ENCODE measurements around the gene CLEC2D. TPM values are rescaled to one million over a fixed set of nuclear protein-coding genes. Genes with fewer than 3 reads are reported as not detected.
"Not testable (repeated sequence)": the region's sequence is repeated elsewhere in the genome, so short reads cannot be mapped to it uniquely, and the experiment has no call there.

CLEC2D gene
- total and polyA plus RNA-seq, 9 donors: 3.9 to 11.4 (median 6.1) TPM

DNA sequence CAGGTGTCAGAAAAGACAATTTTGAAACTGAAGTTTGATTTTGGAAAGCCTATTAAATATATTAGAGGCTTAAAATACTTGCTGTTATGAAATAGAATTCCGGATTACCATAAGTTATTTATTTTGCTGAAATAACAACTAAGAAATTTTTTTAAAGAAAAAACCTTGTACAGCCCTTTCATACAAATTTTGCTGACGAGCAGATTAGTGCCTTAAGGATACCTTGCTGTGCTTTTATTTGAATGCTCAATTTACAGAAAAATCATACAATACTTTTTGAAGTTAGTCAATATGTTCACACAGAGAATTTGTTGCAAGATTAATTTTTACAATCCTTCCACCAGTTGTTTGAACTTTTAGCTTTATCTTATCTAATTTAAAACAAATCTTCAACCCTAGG lies 29.5 kb upstream of the CLEC2D start:
- Histone ChIP-seq H3K9me3 (replicated peaks; ENCODE audit: control insufficient read depth, low read depth, low read length) (no peaks in the 10 kb centered on the region), H3K27ac (ENCODE audit: low read length) (no peak overlapping the region), H3K36me3 (ENCODE audit: control insufficient read depth, insufficient read depth, low read length) (no peaks in the 10 kb centered on the region), H3K4me1 (ENCODE audit: control insufficient read depth, insufficient read depth, low read length) (no peaks in the 10 kb centered on the region), H3K27me3 (ENCODE audit: control insufficient read depth, insufficient read depth, low read length) (no peaks in the 10 kb centered on the region), H3K4me3 (ENCODE audit: low read length) (no peak overlapping the region)
- DNase-seq: no peak
- no CpG with 5 or more reads among the region's 2 CpGs for WGBS (ENCODE audit: insufficient coverage)

DNA sequence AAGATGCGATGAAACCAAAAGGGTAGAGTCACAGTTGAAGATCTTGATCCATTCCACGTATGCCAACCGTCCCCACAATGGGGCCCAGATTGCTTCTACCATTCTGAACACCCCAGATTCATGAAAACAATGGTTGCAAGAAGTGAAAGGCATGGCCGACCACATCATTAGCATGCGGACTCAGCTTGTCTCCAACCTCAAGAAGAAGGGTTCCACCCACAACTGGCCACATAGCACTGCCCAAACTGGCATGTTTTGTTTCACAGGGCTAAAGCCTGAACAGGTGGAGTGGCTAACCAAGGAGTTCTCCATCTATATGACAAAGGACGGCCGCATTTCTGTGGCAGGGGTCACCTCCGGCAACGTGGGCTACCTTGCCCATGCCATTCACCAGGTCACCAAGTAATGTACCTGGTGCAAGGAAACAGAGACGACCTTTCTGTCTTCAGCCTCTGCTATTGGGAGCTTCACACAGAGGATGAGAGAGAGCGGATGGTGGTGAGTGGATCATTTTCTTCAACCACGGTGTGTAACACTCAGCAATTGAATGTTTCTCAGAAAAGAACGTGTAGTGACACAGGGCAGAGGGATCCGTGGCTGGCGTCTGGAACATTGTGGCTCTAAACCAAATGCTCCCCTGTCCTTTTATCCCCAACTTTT lies 26.8 kb upstream of the CLEC2D start:
- Histone ChIP-seq H3K36me3 (ENCODE audit: control insufficient read depth, insufficient read depth, low read length) (no peaks in the 10 kb centered on the region), H3K4me1 (ENCODE audit: control insufficient read depth, insufficient read depth, low read length) (peaks cover 9% of the 10 kb centered on the region), H3K4me3 (ENCODE audit: low read length) (no peak overlapping the region), H3K27ac (ENCODE audit: low read length) (no peak overlapping the region), H3K27me3 (ENCODE audit: control insufficient read depth, insufficient read depth, low read length) (no peaks in the 10 kb centered on the region), H3K9me3 (replicated peaks; ENCODE audit: control insufficient read depth, low read depth, low read length) (no peaks in the 10 kb centered on the region)
- 91% methylated on average over 7 of the region's 15 CpGs for WGBS (ENCODE audit: insufficient coverage)
- no peak for DNase-seq

DNA sequence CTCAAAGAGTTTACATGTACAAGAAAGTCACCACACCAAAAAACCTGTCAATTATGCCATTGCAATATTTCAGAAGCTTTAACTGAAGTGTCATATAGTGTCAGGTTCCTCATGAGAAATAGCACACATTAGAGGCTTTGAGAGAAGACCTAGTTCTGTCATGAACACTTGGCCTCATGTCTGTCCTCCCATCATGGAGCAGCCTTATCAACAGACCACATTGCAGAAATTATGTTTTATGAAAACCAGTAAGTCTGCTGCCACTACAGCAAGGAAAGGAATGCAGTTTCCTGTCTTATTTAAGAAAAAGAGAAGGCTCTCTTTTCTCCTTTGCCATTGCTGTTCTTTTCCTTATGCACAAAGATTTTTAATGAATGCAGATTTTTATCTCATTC lies 26.2 kb upstream of the CLEC2D start:
- Histone ChIP-seq H3K4me1 (ENCODE audit: control insufficient read depth, insufficient read depth, low read length) (peaks cover 9% of the 10 kb centered on the region), H3K4me3 (ENCODE audit: low read length) (no peak overlapping the region), H3K27ac (ENCODE audit: low read length) (no peak overlapping the region), H3K36me3 (ENCODE audit: control insufficient read depth, insufficient read depth, low read length) (no peaks in the 10 kb centered on the region), H3K27me3 (ENCODE audit: control insufficient read depth, insufficient read depth, low read length) (no peaks in the 10 kb centered on the region), H3K9me3 (replicated peaks; ENCODE audit: control insufficient read depth, low read depth, low read length) (no peaks in the 10 kb centered on the region)
- no peak for DNase-seq

DNA sequence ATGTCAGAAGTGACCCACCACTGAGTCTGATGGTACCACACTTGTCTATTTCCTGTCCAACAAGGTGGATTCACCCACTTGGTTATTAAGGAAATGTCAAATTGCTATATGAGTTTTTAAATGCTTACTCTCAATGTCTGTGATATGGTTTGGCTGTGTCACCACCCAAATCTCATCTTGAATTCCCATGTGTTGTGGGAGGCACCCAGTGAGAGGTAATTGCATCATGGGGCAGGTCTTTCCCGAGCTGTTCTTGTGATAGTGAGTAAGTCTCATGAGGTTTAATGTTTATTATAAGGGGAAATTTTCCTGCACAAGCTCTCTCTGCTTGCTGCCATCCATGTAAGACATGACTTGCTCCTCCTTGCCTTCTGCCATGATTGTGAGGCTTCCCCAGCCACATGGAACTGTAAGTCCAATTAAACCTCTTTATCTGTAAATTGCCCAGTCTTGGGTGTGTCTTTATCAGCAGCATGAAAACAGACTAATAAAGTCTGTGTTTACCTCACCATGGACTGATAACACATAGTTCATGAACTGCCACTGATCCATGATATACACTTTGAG lies 24.4 kb upstream of the CLEC2D start:
- not testable (repeated sequence) for H3K27ac ChIP-seq (ENCODE audit: low read length); H3K27me3 ChIP-seq (ENCODE audit: control insufficient read depth, insufficient read depth, low read length); H3K36me3 ChIP-seq (ENCODE audit: control insufficient read depth, insufficient read depth, low read length); DNase-seq; H3K4me3 ChIP-seq (ENCODE audit: low read length); H3K9me3 ChIP-seq (replicated peaks; ENCODE audit: control insufficient read depth, low read depth, low read length)
- peaks cover 13% of the 10 kb centered on the region for H3K4me1 ChIP-seq (ENCODE audit: control insufficient read depth, insufficient read depth, low read length)
- no CpG with 5 or more reads among the region's 1 CpG for WGBS (ENCODE audit: insufficient coverage)

DNA sequence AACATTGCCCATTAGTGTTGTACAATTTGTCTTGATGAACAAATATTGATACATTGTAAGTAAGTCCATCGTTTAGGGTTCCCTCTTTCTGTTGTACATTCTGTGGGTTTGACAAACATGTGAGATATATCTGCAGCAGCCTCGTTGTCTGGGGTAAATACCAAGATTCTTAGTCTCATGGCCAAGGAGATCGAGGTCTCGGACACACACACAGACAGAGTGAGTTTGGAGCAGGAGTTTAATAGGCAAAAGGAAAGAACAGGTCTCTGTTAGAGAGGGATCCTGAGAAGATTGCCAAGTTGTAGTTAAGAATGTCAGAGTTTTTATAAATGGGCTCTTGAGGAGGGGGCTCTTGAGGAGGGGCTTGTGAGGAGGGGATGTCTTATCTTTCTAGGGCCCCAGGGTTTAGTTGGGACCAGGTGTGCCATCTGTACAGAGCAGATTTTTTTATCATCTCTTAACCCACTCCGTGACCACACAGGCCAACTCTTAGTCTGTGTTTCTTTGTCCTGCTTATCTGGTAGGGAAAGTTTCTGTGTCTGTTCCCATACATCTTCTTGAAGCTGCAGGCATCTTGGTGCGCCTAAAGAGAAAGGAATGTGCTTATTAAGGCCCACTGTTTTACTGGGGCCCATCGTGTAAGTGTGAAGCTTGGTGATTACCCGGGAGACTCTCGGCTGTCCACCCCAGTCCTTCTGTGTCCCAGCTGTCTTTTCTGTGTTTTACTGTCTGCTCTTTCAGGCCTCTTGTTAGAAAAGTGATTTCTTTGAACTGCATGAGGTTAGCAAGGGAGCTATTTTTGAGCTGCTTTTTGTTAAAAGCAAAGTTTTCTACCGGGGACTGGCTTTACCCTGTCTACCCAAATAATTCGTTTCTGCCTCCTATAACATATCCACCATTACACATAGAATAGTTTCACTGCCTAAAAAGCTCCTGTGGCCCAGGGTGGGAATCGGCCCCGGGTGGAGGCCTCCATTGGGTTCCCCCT lies 22.4 kb upstream of the CLEC2D start:
- no peaks in the 10 kb centered on the region for H3K9me3 ChIP-seq (replicated peaks; ENCODE audit: control insufficient read depth, low read depth, low read length)
- 41% methylated on average over 7 of the region's 13 CpGs for WGBS (ENCODE audit: insufficient coverage)
- H3K4me1 ChIP-seq (ENCODE audit: control insufficient read depth, insufficient read depth, low read length): peaks cover 22% of the 10 kb centered on the region
- peak; percentile 19 for DNase-seq
- peak overlapping the region; percentile 98 for H3K27ac ChIP-seq (ENCODE audit: low read length)
- peak overlapping the region; percentile 68 for H3K4me3 ChIP-seq (ENCODE audit: low read length)
- H3K27me3 ChIP-seq (ENCODE audit: control insufficient read depth, insufficient read depth, low read length): no peaks in the 10 kb centered on the region
- H3K36me3 ChIP-seq (ENCODE audit: control insufficient read depth, insufficient read depth, low read length): peaks cover 3% of the 10 kb centered on the region

DNA sequence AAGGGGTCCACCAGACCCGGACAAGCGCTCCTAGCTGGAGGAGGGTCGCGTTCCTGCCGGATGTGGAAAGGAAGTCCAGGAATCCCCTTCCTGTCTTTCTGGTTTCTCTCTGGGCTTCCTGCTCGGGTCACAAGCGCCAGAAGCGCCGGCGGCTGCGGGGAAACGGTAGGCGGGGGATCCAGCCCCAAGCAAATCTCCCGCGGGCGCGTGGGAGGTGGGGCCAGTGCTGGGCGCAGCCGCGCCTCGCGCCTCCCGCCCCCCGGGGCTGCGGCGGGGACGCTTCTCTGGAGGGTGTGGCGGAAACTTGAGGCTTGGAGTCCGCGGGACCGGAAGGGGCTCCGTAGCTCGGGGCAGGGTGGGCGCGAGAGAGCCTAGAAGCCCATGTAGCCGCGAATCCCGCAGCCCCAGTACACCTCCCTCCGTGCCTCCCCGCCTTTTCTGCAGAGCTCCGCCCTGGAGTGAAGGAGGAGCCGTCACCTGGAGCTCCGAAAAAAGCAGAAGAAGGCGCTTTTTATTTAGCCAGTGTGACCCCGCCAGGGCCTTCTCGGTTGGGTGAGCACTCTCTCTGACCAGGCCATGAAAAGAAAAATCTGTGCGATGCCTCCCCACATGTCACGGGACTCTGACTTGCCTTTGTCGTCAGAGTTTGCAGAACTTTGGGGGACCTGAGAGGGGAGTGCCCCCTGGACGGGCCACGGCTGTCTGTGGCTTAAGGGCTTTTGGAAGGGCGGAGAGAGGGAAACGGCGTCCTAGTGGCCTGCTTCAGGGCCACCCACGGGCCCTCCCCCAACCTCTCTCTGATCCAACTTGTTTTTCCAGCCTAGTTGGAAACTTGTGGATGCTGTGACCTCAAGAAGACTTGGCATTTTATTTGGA lies 21.4 kb upstream of the CLEC2D start:
- peak overlapping the region; percentile 68 for H3K4me3 ChIP-seq (ENCODE audit: low read length)

DNA sequence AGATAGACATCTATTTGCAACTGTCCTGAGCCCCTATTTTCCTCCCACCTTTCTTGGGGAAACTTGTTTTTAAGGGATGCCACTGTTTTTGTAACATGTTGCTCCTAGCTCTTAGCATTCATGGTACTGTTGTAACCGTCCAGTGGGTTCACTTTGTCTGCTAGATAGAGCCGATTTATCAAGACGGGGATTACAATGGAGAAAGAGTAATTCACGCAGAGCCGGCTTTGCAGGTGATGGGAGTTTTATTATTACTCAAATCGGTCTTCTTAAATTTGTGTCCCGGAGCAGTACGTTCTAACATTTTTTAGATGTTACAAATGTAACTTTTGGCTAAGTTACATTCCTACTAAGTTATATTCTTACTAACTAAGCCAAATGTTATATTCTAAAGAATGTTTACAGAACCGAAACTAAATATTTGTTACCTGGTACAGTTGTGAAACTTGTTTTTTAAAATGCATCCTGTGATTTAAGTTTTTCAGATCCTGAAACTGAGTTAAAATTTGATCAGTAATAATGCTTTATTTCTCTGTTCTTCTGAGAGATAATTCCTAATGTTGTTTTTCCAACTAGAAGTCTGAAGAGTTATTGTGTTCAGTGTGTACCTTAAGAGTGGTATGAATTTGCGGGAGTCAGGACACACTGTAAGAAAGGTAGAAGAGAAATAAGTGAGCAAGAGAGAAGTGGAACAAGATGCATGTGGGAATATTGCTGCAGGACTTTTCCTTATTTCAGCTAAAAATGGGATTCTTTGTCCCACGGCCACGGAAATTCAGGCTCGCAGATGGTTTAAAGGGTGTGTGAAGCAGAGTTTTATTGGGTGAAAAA lies 20.6 kb upstream of the CLEC2D start:
- Histone ChIP-seq H3K9me3 (replicated peaks; ENCODE audit: control insufficient read depth, low read depth, low read length) (no peaks in the 10 kb centered on the region), H3K4me1 (ENCODE audit: control insufficient read depth, insufficient read depth, low read length) (peaks cover 22% of the 10 kb centered on the region), H3K4me3 (ENCODE audit: low read length) (peak overlapping the region; percentile 68), H3K27ac (ENCODE audit: low read length) (peak overlapping the region; percentile 98), H3K27me3 (ENCODE audit: control insufficient read depth, insufficient read depth, low read length) (no peaks in the 10 kb centered on the region), H3K36me3 (ENCODE audit: control insufficient read depth, insufficient read depth, low read length) (peaks cover 5% of the 10 kb centered on the region)
- 2% methylated on average over 7 of the region's 13 CpGs for WGBS (ENCODE audit: insufficient coverage)
- no peak for DNase-seq

More for the DNA sequence above, 21.4 kb upstream of the CLEC2D start:
- H3K4me1 ChIP-seq (ENCODE audit: control insufficient read depth, insufficient read depth, low read length): peaks cover 22% of the 10 kb centered on the region
- H3K36me3 ChIP-seq (ENCODE audit: control insufficient read depth, insufficient read depth, low read length): peaks cover 3% of the 10 kb centered on the region
- H3K27ac ChIP-seq (ENCODE audit: low read length): peak overlapping the region; percentile 98
- H3K9me3 ChIP-seq (replicated peaks; ENCODE audit: control insufficient read depth, low read depth, low read length): no peaks in the 10 kb centered on the region
- no peaks in the 10 kb centered on the region for H3K27me3 ChIP-seq (ENCODE audit: control insufficient read depth, insufficient read depth, low read length)
- WGBS (ENCODE audit: insufficient coverage): under 1% methylated on average over 41 of the region's 55 CpGs
- DNase-seq: peak; percentile 95

DNA sequence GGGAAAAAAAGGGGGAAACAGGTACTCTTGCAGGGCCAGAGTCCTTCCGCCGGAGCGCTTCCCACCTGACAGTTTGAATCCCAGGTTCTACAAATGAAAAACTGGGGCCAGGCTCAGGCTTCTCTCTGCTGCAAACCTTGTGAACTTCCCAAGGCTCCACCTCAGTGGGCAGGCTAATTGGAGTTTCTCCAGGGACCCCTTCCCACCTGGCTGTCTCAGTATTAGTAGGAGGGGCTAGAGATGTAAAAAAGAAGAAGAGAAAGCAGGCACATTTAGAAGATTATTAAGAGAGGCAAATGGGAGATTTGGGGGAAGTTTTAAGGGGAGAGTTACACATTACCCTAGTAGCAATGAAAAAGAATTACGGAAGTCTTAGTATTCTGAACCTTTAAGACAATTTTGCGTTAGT lies 20.0 kb upstream of the CLEC2D start:
- Histone ChIP-seq H3K27me3 (ENCODE audit: control insufficient read depth, insufficient read depth, low read length) (no peaks in the 10 kb centered on the region), H3K27ac (ENCODE audit: low read length) (peak overlapping the region; percentile 98), H3K4me1 (ENCODE audit: control insufficient read depth, insufficient read depth, low read length) (peaks cover 22% of the 10 kb centered on the region), H3K36me3 (ENCODE audit: control insufficient read depth, insufficient read depth, low read length) (peaks cover 9% of the 10 kb centered on the region), H3K4me3 (ENCODE audit: low read length) (peak overlapping the region; percentile 68), H3K9me3 (replicated peaks; ENCODE audit: control insufficient read depth, low read depth, low read length) (no peaks in the 10 kb centered on the region)
- WGBS (ENCODE audit: insufficient coverage): no CpG with 5 or more reads among the region's 5 CpGs
- peak; percentile 14 for DNase-seq

DNA sequence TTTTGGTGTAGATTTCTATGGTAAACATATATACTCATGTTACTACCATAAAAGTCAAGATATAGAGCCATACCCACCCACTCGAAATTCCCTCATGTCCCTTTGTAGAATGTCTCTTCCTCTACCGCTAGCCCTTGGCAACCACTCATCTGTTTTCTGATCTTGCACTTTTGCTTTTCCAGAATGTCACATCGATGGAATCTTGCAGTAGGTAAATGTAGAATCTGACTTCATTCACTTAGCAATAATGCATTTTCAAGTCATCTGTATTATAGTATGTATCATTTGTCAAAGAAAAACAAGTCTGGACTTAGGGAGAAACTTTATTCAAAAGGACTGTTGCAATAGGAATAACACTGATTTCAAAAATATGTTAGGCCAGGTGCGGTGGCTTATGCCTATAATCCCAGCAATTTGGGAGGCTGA lies 19.3 kb upstream of the CLEC2D start:
- peak overlapping the region; percentile 98 for H3K27ac ChIP-seq (ENCODE audit: low read length)
- H3K27me3 ChIP-seq (ENCODE audit: control insufficient read depth, insufficient read depth, low read length): no peaks in the 10 kb centered on the region
- DNase-seq: peak; percentile 55
- H3K4me1 ChIP-seq (ENCODE audit: control insufficient read depth, insufficient read depth, low read length): peaks cover 22% of the 10 kb centered on the region
- peak overlapping the region; percentile 68 for H3K4me3 ChIP-seq (ENCODE audit: low read length)
- 80% methylated on average over 1 of the region's 4 CpGs for WGBS (ENCODE audit: insufficient coverage)
- peaks cover 16% of the 10 kb centered on the region for H3K36me3 ChIP-seq (ENCODE audit: control insufficient read depth, insufficient read depth, low read length)
- H3K9me3 ChIP-seq (replicated peaks; ENCODE audit: control insufficient read depth, low read depth, low read length): no peaks in the 10 kb centered on the region

Data from muscle of leg (tissue), 11 donors.